Measurements from ENCODE around the gene TEX19. TPM values are rescaled to one million over a fixed set of nuclear protein-coding genes. Genes with fewer than 3 reads are reported as not detected.
"Not testable (repeated sequence)": the region's sequence is repeated elsewhere in the genome, so short reads cannot be mapped to it uniquely, and the experiment has no call there.

TEX19 gene
- total RNA-seq, 4 donors from 2014 or later = not detected

DNA sequence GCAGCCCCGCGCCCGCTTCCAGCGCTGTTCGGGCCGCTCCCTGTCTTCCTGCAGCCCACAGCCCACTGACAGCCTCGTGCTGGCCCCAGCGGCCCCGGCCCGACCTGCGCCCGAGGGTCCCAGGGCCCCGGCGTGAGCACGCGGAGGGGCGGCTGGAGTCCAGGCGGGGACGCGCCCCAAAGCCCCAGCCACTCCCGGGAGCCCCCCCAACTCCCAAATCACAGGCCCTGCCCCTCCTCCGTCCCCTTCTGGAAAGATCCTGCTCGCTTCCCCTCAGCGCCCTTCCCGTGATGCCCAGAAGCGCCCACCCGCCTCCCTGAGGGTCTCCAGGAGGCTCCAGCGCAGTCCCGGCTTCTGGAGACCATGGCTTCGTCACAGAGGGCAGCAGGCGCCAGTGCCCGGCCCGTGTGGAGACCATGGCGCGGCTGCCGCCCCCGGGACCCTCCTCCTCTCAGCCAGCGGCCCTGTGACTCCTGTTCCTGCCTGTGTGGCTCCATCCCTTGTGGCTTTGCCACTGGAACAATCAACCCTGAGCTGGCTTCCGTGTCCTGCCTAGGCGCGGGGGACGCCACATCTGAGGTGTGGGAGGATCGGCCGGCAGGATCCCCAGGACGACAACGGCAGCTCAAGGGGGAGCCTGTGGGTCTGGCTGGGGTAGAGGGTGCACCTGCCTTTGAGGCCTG, 16.5 kb downstream of the TEX19 start:
- H3K27ac ChIP-seq (replicated peaks in 1 of 4) = no peak overlapping the region
- H3K9me3 ChIP-seq = no peaks in the 10 kb centered on the region
- WGBS = 47% methylated on average over 3 of the region's 46 CpGs
- H3K27me3 ChIP-seq = peaks cover 0 to 92% (median 50%) of the 10 kb centered on the region in 4 donors
- intact Hi-C loops (cut with DNase I) = no loop called here
- TF ChIP-seq POLR2AphosphoS5 (IDR thresholded peaks at IDR 0.05) = no peak
- no peak for TF ChIP-seq POLR2A (IDR thresholded peaks at IDR 0.05; ENCODE audit: low read depth)
- no peak for TF ChIP-seq EP300 (IDR thresholded peaks at IDR 0.05)
- TF ChIP-seq, protein P1, sequence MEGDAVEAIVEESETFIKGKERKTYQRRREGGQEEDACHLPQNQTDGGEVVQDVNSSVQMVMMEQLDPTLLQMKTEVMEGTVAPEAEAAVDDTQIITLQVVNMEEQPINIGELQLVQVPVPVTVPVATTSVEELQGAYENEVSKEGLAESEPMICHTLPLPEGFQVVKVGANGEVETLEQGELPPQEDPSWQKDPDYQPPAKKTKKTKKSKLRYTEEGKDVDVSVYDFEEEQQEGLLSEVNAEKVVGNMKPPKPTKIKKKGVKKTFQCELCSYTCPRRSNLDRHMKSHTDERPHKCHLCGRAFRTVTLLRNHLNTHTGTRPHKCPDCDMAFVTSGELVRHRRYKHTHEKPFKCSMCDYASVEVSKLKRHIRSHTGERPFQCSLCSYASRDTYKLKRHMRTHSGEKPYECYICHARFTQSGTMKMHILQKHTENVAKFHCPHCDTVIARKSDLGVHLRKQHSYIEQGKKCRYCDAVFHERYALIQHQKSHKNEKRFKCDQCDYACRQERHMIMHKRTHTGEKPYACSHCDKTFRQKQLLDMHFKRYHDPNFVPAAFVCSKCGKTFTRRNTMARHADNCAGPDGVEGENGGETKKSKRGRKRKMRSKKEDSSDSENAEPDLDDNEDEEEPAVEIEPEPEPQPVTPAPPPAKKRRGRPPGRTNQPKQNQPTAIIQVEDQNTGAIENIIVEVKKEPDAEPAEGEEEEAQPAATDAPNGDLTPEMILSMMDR (IDR thresholded peaks at IDR 0.05) = no peak
- H3K4me3 ChIP-seq = no peak overlapping the region
- DNase-seq (ENCODE audit: extremely low spot score) = no peak
- H3K36me3 ChIP-seq = no peaks in the 10 kb centered on the region
- H3K4me1 ChIP-seq = peaks cover 8 to 35% (median 18%) of the 10 kb centered on the region in 4 donors

DNA sequence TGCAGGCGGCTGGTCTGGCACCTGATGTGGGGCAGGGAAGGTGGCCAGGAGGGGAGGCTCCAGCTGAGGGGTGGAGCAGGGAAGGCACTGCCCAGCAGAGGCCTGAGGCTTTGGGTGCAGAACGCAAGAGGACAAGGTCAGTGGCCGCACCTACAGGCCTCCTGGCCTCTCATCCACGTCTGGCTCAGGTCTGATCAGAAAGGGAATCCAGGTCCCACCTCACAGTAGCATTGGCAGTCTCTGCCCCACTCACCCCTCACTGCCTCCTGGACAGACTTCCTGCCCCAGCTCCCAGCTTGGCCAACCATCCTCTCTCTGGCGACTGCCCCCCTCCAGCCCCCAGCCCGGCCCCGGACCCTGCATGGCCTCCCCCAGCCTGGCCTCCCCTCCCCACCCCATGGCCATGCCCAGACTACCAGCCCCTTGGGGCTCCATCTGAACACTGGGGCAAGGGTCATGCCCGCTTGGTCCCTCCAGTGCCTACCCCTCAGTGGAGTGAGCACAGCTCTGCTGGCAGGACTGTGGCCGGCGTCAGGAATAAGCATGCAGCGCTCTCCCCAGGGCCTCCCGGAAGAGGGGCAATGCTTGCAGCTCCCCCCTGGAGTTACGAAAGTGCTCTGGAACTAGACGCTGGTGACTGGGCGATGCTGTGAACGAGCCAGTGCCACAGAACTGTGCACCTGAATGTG, 17.1 kb downstream of the TEX19 start:
- Histone ChIP-seq H3K9me3 (no peaks in the 10 kb centered on the region), H3K36me3 (no peaks in the 10 kb centered on the region), H3K27me3 (peaks cover 0 to 88% (median 43%) of the 10 kb centered on the region in 4 donors), H3K27ac (replicated peaks in 1 of 4) (no peak overlapping the region), H3K4me3 (no peak overlapping the region), H3K4me1 (peaks cover 3 to 33% (median 11%) of the 10 kb centered on the region in 4 donors)
- 82% methylated on average over 14 of the region's 16 CpGs for WGBS
- no peak for DNase-seq (ENCODE audit: extremely low spot score)
- no peak for TF ChIP-seq POLR2AphosphoS5 (IDR thresholded peaks at IDR 0.05)
- no peak for TF ChIP-seq POLR2A (IDR thresholded peaks at IDR 0.05; ENCODE audit: low read depth)
- TF ChIP-seq, protein P1 (IDR thresholded peaks at IDR 0.05) = no peak
- TF ChIP-seq EP300 (IDR thresholded peaks at IDR 0.05) = no peak
- intact Hi-C loops (cut with DNase I) = no loop called here

DNA sequence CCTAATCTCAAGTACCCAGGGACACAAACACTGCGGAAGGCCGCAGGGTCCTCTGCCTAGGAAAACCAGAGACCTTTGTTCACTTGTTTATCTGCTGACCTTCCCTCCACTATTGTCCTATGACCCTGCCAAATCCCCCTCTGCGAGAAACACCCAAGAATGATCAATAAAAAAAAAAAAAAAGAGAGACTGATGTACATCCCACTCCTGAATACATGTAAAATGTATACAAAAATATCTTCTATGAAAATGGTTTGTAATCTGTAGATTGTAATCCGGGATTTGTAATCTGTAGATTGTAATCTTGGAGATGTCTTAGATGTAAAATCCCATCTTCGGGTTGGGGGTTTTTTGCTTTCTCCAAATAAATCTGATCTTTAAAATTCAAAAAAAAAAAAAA, 18.2 kb downstream of the TEX19 start:
- H3K27ac ChIP-seq (replicated peaks in 1 of 4); DNase-seq (ENCODE audit: extremely low spot score); intact Hi-C loops (cut with DNase I); H3K4me3 ChIP-seq; H3K36me3 ChIP-seq; H3K9me3 ChIP-seq: not testable (repeated sequence)
- H3K4me1 ChIP-seq = peaks cover 0 to 25% (median 2%) of the 10 kb centered on the region in 4 donors
- 61% methylated on average over 3 of the region's 5 CpGs for WGBS
- peaks cover 0 to 88% (median 32%) of the 10 kb centered on the region in 4 donors for H3K27me3 ChIP-seq

DNA sequence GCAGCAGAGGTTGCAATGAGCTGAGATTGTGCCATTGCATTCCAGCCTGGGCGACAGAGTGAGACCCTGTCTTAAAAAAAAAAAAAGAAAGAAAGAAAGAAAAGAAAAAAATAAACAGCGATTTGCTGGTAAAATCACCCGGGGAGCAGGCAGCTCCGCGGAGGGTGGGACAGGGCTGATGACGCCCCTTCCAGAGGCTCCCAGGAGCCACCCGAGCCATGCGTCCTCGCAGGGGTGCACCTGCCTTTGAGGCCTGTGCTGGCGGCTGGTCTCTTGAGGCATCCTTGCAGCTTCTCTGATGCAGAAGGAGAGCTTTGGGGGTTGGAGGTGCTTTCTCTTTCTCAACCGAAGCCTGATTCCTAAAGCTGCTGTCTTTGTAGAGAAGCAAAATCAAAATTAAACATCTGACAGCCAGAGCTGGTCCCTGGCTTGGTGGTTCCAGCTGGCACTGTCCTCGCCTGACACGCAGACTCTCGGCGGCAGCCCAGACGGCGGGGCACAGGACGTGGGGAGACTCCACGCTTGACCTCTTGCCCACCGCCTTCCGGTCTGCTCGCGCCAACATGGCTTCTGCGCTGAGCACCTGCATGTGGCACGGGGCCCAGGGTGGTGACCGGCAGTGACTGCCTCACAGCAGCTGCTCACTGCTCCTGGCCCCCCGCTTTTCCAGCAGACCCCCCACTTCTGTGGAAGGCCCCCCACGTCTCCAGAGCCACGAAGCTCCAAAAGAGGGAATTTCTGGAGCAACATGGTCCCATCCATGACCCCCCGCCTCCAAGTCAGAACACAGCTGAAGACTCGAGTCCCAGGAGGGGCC, 19.1 kb downstream of the TEX19 start:
- H3K27ac ChIP-seq (replicated peaks in 1 of 4) = no peak overlapping the region

More for the DNA sequence above, 19.1 kb downstream of the TEX19 start:
- Histone ChIP-seq H3K4me1 (peaks cover 0 to 24% (median 2%) of the 10 kb centered on the region in 4 donors), H3K36me3 (no peaks in the 10 kb centered on the region), H3K4me3 (no peak overlapping the region), H3K27me3 (peaks cover 0 to 88% (median 31%) of the 10 kb centered on the region in 4 donors), H3K9me3 (no peaks in the 10 kb centered on the region)
- no peak for TF ChIP-seq POLR2A (IDR thresholded peaks at IDR 0.05; ENCODE audit: low read depth)
- TF ChIP-seq EP300 (IDR thresholded peaks at IDR 0.05) = no peak
- TF ChIP-seq, protein P1 (IDR thresholded peaks at IDR 0.05) = no peak
- TF ChIP-seq POLR2AphosphoS5 (IDR thresholded peaks at IDR 0.05) = no peak
- DNase-seq (ENCODE audit: extremely low spot score) = no peak
- 78% methylated on average over 31 of the region's 31 CpGs for WGBS
- intact Hi-C loops (cut with DNase I) = no loop called here

Data from esophagus muscularis mucosa (tissue), 4 donors.